Neural cell (in vitro differentiated cells): ENCODE data around the gene B4GALT5.

Experiments used
- CTCF ChIP-seq: fragments of 450-650 bp; IDR thresholded peaks from 2 replicates; pipeline ENCODE4 v1.5.1; 2014; ENCODE audit warnings: antibody characterized with exemption, mild to moderate bottlenecking, moderate library complexity; ENCODE audit not compliant: poor library complexity, severe bottlenecking
- EP300 ChIP-seq: fragments of 450-650 bp; conservative IDR thresholded peaks from 2 replicates; pipeline ENCODE4 v1.6.1; 2014; ENCODE audit warnings: antibody characterized with exemption, mild to moderate bottlenecking, moderate library complexity; ENCODE audit not compliant: poor library complexity, severe bottlenecking
- EZH2 ChIP-seq: fragments of 200-600, 300-800 bp; shearing (Covaris generic), sonication (generic); IDR thresholded peaks from 2 replicates; pipeline ENCODE4 v1.6.1; 2014; ENCODE audit warnings: antibody characterized with exemption, low read length, borderline replicate concordance, mild to moderate bottlenecking; ENCODE audit not compliant: insufficient read depth, poor library complexity, severe bottlenecking
- MXI1 ChIP-seq: fragments of 450-650 bp; conservative IDR thresholded peaks from 2 replicates; pipeline ENCODE4 v1.6.1; 2014; ENCODE audit warnings: antibody characterized with exemption, mild to moderate bottlenecking; ENCODE audit not compliant: poor library complexity, severe bottlenecking
- POLR2AphosphoS5 ChIP-seq: IDR thresholded peaks from 2 replicates; pipeline ENCODE4 v1.6.1; 2012
- RAD21 ChIP-seq: fragments of 450-650 bp; conservative IDR thresholded peaks from 2 replicates; pipeline ENCODE4 v1.6.1; 2014; ENCODE audit warnings: antibody characterized with exemption, mild to moderate bottlenecking, moderate library complexity
- REST ChIP-seq: IDR thresholded peaks from 2 replicates; pipeline ENCODE4 v1.6.1; 2012; ENCODE audit warnings: borderline replicate concordance
- SMC3 ChIP-seq: fragments of 450-650 bp; conservative IDR thresholded peaks from 2 replicates; pipeline ENCODE4 v1.6.1; 2014; ENCODE audit warnings: antibody characterized with exemption, mild to moderate bottlenecking, moderate library complexity; ENCODE audit not compliant: poor library complexity
- TAF1 ChIP-seq: IDR thresholded peaks from 2 replicates; pipeline ENCODE4 v1.6.1; 2012; ENCODE audit warnings: low read depth

GRCh38 chr20:49583343-49583668, 130.4 kb downstream of the B4GALT5 start:
- TF ChIP-seq CTCF (no peak), EP300 (no peak), POLR2AphosphoS5 (no peak), RAD21 (no peak), EZH2 (no peak), TAF1 (no peak), REST (no peak), SMC3 (no peak), MXI1 (no peak)
